SK-N-SH (cell line): ENCODE results near the gene RAMP3. TPM values are rescaled to one million over a fixed set of nuclear protein-coding genes. Genes with fewer than 3 reads are reported as not detected.

Source experiments
- CTCF ChIA-PET: fragments of 300-600, 350-600 bp; formaldehyde crosslinking; extraction: SDS; loops from one replicate; lab custom pipeline; 2021; lab: Yijun Ruan, JAX
- POLR2A ChIA-PET: fragments of 350-600 bp; sonication (Branson Sonifier 250); formaldehyde crosslinking; extraction: SDS; loops from one replicate; lab custom pipeline; 2020; ENCODE audit warnings: antibody characterized with exemption, inconsistent platforms; lab: Yijun Ruan, JAX
- DNase-seq: peaks from one replicate; pipeline ENCODE4 v3.0.0; 2012
- H2AFZ ChIP-seq: fragments of 200-600 bp; sonication (generic); 2 replicates; pipeline ENCODE4 v1.8.1; 2016; ENCODE audit warnings: antibody characterized with exemption, mild to moderate bottlenecking, low read depth
- H3F3A ChIP-seq: fragments of 200-600 bp; sonication (generic); replicated peaks from 2 replicates; pipeline ENCODE3; 2016; ENCODE audit warnings: antibody characterized with exemption, mild to moderate bottlenecking; ENCODE audit not compliant: insufficient read depth
- H3K27ac ChIP-seq, 2 experiments: fragments of 200-500 bp in 1 of 2; fragments of 200-600 bp in 1 of 2; sonication (Bioruptor generic) in 1 of 2; sonication (generic), shearing (Covaris generic) in 1 of 2; 2 replicates each; pipeline versions ENCODE4 v1.5.1 to v1.6.1; 2014 to 2016; ENCODE audit warnings: low read depth in 2 of 2, inconsistent platforms in 1 of 2, low read length in 1 of 2, mild to moderate bottlenecking in 1 of 2, mixed read lengths in 1 of 2
- H3K27me3 ChIP-seq: fragments of 200-600 bp; sonication (generic), shearing (Covaris generic); 2 replicates; pipeline ENCODE4 v1.6.1; 2016; ENCODE audit warnings: mixed run types; ENCODE audit not compliant: insufficient read depth
- H3K36me3 ChIP-seq, 2 experiments: fragments of 200-500 bp in 1 of 2; fragments of 200-600 bp in 1 of 2; sonication (Bioruptor generic) in 1 of 2; sonication (generic) in 1 of 2; replicated peaks in 1 of 2; 2 replicates each; pipeline versions ENCODE3 to v1.5.1; 2014 to 2016; ENCODE audit warnings: low read length in 1 of 2, mild to moderate bottlenecking in 1 of 2; ENCODE audit not compliant: insufficient read depth in 2 of 2, control insufficient read depth in 1 of 2
- H3K4me1 ChIP-seq, 2 experiments: fragments of 200-500 bp in 1 of 2; fragments of 200-600 bp in 1 of 2; sonication (Bioruptor generic) in 1 of 2; sonication (generic), shearing (Covaris generic) in 1 of 2; 2 replicates each; pipeline versions ENCODE4 v1.5.1 to v1.6.1; 2014 to 2016; ENCODE audit warnings: low read depth in 1 of 2, low read length in 1 of 2, mixed run types in 1 of 2; ENCODE audit not compliant: insufficient read depth in 2 of 2, control insufficient read depth in 1 of 2
- H3K4me2 ChIP-seq: fragments of 200-600 bp; sonication (generic), shearing (Covaris generic); 2 replicates; pipeline ENCODE4 v1.6.1; 2017; ENCODE audit warnings: mixed run types
- H3K4me3 ChIP-seq, 2 experiments: fragments of 200-500 bp in 1 of 2; fragments of 200-600 bp in 1 of 2; sonication (Bioruptor generic) in 1 of 2; sonication (generic), shearing (Covaris generic) in 1 of 2; 2 replicates each; pipeline versions ENCODE4 v1.5.1 to v1.8.1; 2014 to 2016; ENCODE audit warnings: low read depth in 2 of 2, inconsistent platforms in 1 of 2, low read length in 1 of 2, mild to moderate bottlenecking in 1 of 2, mixed read lengths in 1 of 2, moderate library complexity in 1 of 2
- H3K79me2 ChIP-seq: fragments of 200-600 bp; sonication (generic); 2 replicates; pipeline ENCODE4 v1.8.1; 2017; ENCODE audit warnings: mild to moderate bottlenecking; ENCODE audit not compliant: insufficient read depth
- H3K9ac ChIP-seq: fragments of 200-600 bp; sonication (generic); 2 replicates; pipeline ENCODE4 v1.6.1; 2017; ENCODE audit warnings: mixed run types
- H3K9me2 ChIP-seq: fragments of 200-600 bp; sonication (generic); 2 replicates; pipeline ENCODE4 v1.6.1; 2017; ENCODE audit warnings: mixed run types
- H3K9me3 ChIP-seq: fragments of 200-600 bp; sonication (generic); 2 replicates; pipeline ENCODE4 v1.6.1; 2017; ENCODE audit warnings: mixed run types, mild to moderate bottlenecking, moderate library complexity
- H4K20me1 ChIP-seq: fragments of 200-600 bp; sonication (generic); 2 replicates; pipeline ENCODE4 v1.6.1; 2017; ENCODE audit warnings: mild to moderate bottlenecking, mixed run types; ENCODE audit not compliant: insufficient read depth
- CHD2 ChIP-seq: fragments of 150-350 bp; IDR thresholded peaks from 2 replicates; pipeline ENCODE4 v1.6.1; 2018; ENCODE audit warnings: low read length; ENCODE audit not compliant: partially characterized antibody
- FOXJ3 ChIP-seq: sonication (generic); formaldehyde crosslinking; IDR thresholded peaks from 2 replicates; pipeline ENCODE4 v1.5.1; 2020; ENCODE audit warnings: mild to moderate bottlenecking, missing genetic modification reagents
- POLR2AphosphoS5 ChIP-seq: IDR thresholded peaks from 2 replicates; pipeline ENCODE4 v1.6.1; 2012; ENCODE audit warnings: low read depth, low read length
- RAD21 ChIP-seq: IDR thresholded peaks from 2 replicates; pipeline ENCODE4 v1.6.1; 2012; ENCODE audit warnings: mild to moderate bottlenecking, low read length
- WGBS: methylation state at CpG from one replicate; pipeline ENCODE4 v1.1.6; 2017; ENCODE audit warnings: low lambda C conversion rate; 5-methylcytosine and 5-hydroxymethylcytosine counted together
- polyA plus RNA-seq, 3 experiments: library from polyadenylated mRNA; depleted of rRNA; stranded (reverse); fragments of >200 nt; gene quantifications; 2 replicates each; pipeline ENCODE4 v1.2.3, GENCODE V29; 2012
- TF ChIP-seq, protein P1 (sequence below): fragments of 150-350 bp; IDR thresholded peaks from 2 replicates; pipeline ENCODE4 v1.6.1; 2016; ENCODE audit warnings: mild to moderate bottlenecking, low read depth, low read length
- TF ChIP-seq, protein P2 (sequence below): IDR thresholded peaks from 2 replicates; pipeline ENCODE4; 2012
- TF ChIP-seq, protein P3 (sequence below): IDR thresholded peaks from 2 replicates; pipeline ENCODE4 v1.4.0; 2012; ENCODE audit warnings: low read depth
- TF ChIP-seq, protein P4 (sequence below): IDR thresholded peaks from 2 replicates; pipeline ENCODE4 v1.4.0; 2012; ENCODE audit warnings: low read depth, borderline replicate concordance

Gene RAMP3
- polyA plus RNA-seq, 1 of the 3 experiments (the other 2 are of a cell fraction): not detected

DNA sequence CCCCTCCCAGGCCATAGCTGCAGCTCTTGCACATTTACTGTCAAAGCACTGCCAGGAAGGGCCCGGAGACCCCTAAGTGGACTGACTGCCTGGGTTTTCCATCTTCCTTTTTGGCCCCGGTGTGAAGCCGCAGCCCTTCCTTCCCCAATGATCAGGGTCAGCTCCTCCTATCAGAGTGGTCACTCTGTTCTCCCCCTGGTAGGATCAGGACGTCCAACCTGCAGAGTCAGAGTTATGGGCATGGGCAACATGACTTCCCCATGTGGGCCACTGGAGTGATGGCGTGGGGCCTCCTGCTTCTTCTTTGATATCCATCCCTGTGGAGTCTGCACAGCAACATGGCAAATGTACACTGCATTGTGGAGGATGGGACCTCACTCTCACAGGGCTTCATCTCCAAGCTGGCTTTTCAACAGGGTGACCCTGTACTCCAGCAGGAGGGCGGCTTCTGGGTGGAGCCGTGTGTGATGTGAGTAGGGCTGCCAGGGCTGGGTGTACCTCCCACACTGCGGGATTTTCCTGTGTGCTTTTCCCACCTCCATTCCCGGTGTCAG is 6.4 kb upstream of the RAMP3 start:
- 64% methylated on average over 8 of the region's 9 CpGs for WGBS
- Histone ChIP-seq H3K4me2 (no peak overlapping the region), H3K79me2 (no peaks in the 10 kb centered on the region), H3F3A (peaks cover 3% of the 10 kb centered on the region), H3K9me3 (no peaks in the 10 kb centered on the region), H3K36me3 (no peaks in the 10 kb centered on the region), H4K20me1 (no peaks in the 10 kb centered on the region), H3K27me3 (peaks cover 9% of the 10 kb centered on the region), H3K4me3 (no peak overlapping the region), H3K4me1 (peaks cover 0 to 4% of the 10 kb centered on the region in 2 experiments; a peak in 1 of 4 replicates), H3K9ac (no peak overlapping the region), H3K9me2 (no peaks in the 10 kb centered on the region), H3K27ac (no peak overlapping the region), H2AFZ (no peak overlapping the region)
- no peak for DNase-seq
- ChIA-PET CTCF (interaction anchor here (1.5 to 14.4 kb wide), 3 partner anchors 15 to 703 kb away, joined by 7 to 201 read pairs (median 10); no protein-coding TSS in a partner anchor), POLR2A (no interaction called here)
- no peak for TF ChIP-seq CHD2

DNA sequence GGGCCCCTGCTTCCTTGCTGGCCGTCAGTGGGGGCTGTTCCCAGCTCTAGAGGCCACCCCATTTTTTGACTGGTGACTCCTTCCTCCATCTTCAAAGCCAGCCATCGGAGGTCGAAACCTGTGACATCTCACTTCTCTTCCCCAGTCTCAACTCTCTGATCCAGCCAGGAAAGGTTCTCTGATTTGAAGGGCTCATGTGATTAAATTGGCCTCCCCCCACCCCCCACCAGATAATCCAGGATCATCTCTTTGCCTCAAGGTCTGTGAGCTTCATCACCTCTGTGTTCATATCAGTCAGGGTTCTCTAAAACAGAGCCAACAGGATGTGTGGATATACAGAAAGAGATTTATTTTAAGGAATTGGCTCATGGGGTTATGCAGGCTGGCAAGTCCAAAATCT is 5.6 kb upstream of the RAMP3 start:
- Histone ChIP-seq H4K20me1 (no peaks in the 10 kb centered on the region), H3K27ac (no peak overlapping the region), H3K79me2 (no peaks in the 10 kb centered on the region), H3K9ac (no peak overlapping the region), H3K4me3 (no peak overlapping the region), H3K4me1 (peaks cover 0 to 4% of the 10 kb centered on the region in 2 experiments; a peak in 1 of 4 replicates), H3K9me2 (no peaks in the 10 kb centered on the region), H3K27me3 (peaks cover 17% of the 10 kb centered on the region), H3K4me2 (no peak overlapping the region), H3K9me3 (no peaks in the 10 kb centered on the region), H3K36me3 (no peaks in the 10 kb centered on the region), H2AFZ (no peak overlapping the region), H3F3A (peaks cover 3% of the 10 kb centered on the region)
- TF ChIP-seq, protein P1, sequence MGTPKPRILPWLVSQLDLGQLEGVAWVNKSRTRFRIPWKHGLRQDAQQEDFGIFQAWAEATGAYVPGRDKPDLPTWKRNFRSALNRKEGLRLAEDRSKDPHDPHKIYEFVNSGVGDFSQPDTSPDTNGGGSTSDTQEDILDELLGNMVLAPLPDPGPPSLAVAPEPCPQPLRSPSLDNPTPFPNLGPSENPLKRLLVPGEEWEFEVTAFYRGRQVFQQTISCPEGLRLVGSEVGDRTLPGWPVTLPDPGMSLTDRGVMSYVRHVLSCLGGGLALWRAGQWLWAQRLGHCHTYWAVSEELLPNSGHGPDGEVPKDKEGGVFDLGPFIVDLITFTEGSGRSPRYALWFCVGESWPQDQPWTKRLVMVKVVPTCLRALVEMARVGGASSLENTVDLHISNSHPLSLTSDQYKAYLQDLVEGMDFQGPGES: no peak
- TF ChIP-seq FOXJ3 (no peak), RAD21 (no peak), POLR2AphosphoS5 (no peak)
- TF ChIP-seq, protein P2, sequence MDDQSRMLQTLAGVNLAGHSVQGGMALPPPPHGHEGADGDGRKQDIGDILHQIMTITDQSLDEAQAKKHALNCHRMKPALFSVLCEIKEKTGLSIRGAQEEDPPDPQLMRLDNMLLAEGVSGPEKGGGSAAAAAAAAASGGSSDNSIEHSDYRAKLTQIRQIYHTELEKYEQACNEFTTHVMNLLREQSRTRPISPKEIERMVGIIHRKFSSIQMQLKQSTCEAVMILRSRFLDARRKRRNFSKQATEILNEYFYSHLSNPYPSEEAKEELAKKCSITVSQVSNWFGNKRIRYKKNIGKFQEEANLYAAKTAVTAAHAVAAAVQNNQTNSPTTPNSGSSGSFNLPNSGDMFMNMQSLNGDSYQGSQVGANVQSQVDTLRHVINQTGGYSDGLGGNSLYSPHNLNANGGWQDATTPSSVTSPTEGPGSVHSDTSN: no peak
- TF ChIP-seq, protein P3, sequence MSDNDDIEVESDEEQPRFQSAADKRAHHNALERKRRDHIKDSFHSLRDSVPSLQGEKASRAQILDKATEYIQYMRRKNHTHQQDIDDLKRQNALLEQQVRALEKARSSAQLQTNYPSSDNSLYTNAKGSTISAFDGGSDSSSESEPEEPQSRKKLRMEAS: no peak
- TF ChIP-seq, protein P4, sequence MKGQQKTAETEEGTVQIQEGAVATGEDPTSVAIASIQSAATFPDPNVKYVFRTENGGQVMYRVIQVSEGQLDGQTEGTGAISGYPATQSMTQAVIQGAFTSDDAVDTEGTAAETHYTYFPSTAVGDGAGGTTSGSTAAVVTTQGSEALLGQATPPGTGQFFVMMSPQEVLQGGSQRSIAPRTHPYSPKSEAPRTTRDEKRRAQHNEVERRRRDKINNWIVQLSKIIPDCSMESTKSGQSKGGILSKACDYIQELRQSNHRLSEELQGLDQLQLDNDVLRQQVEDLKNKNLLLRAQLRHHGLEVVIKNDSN: no peak
- 13% methylated on average over 3 of the region's 3 CpGs for WGBS
- ChIA-PET POLR2A (no interaction called here), CTCF (interaction anchor here (1.5 to 14.4 kb wide), 4 partner anchors 16 to 702 kb away, joined by 7 to 201 read pairs (median 10); no protein-coding TSS in a partner anchor)
- DNase-seq: no peak
